GM18909 (cell line): Measurements from ENCODE around the gene TMEM200B.
"Not testable (repeated sequence)": the region's sequence is repeated elsewhere in the genome, so short reads cannot be mapped to it uniquely, and the experiment has no call there.

ENCODE experiments used
- ATAC-seq: cut with Tn5 transposase; IDR thresholded peaks from one replicate; pipeline ENCODE4 v1.9.1; 2021; ENCODE audit warnings: mild to moderate bottlenecking; ENCODE audit not compliant: unreplicated experiment, poor library complexity

TMEM200B gene

GRCh38 chr1:29136391-29136915 lies 12.8 kb upstream of the TMEM200B start:
- no peak for ATAC-seq

DNA sequence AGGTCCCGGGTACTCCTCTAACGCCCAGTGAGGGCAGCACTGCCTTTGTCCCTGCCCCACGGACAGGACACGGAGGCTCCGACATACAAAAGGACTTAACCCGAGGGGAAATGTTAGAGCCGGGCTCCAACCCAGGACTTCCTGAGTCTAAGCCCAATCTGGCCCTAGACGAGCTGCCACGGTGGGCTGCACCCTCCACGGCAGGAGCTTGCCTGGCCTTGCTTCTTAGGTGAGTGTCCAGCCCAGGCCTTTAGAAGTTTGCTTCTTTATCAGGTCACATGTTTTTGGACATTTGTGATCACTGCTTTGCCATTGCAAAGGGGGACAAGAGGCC lies 11.0 kb upstream of the TMEM200B start:
- ATAC-seq = no peak

- ATAC-seq = no peak
Observed at GRCh38 chr1:29133861-29134694, 10.4 kb upstream of the TMEM200B start.

DNA sequence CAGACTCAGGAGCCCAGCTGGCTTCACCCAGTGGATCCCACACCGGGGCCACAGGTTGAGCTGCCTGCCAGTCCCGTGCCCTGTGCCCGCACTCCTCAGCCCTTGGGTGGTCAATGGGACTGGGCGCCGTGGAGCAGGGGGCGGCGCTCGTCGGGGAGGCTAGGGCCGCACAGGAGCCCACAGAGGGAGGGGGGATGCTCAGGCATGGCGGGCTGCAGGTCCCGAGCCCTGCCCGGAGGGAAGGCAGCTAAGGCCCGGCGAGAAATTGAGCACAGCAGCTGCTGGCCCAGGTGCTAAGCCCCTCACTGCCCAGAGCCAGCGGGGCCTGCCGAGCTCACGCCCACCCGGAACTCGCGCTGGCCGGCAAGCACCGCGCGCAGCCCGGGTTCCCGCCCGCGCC lies 7.4 kb upstream of the TMEM200B start:
- ATAC-seq = not testable (repeated sequence)

- ATAC-seq = no peak
Observed at GRCh38 chr1:29129916-29130315, 6.2 kb upstream of the TMEM200B start.

DNA sequence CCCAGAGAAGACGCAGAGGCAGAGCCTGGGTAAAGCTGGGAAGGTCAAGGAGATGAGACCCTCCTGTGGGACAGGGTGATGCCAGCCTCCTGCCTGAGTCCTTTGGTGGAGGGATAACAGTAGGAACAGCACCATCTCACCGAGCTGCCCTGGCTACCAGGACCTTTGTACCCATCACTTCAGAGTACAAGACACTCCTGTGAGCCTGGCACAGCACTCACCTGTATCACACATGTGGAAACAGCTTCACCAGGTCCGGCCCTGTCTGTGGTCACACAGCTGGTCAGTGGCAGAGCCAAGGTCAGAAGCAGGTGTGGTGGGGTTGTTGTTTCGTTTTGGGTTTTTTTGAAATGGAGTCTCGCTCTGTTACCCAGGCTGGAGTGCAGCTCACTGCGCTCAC lies 5.0 kb upstream of the TMEM200B start:
- ATAC-seq = no peak

- ATAC-seq = no peak
Observed at GRCh38 chr1:29126198-29126597, 2.5 kb upstream of the TMEM200B start.

- ATAC-seq = no peak
Observed at GRCh38 chr1:29125788-29126187, 2.1 kb upstream of the TMEM200B start.

DNA sequence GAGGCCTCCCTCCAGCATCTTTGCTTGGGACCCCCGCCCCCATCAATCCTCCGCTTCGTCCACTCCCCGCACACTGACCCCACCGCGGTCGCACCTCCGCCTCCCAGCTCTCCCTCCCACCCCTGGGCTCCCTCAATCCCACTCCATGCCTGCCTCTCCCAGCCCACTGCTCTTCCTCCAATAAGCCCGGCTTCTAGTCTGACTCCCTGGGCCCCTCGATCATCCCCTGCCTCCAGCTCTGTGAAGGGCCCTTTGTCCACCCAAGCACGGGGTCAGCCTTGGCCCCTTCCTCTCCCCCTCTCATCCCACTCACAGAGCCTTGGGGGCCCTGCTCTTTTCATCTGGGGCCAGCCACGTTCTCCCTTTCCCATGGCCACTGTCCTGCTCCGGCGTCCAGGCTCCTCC lies 1.5 kb upstream of the TMEM200B start:
- no peak for ATAC-seq

DNA sequence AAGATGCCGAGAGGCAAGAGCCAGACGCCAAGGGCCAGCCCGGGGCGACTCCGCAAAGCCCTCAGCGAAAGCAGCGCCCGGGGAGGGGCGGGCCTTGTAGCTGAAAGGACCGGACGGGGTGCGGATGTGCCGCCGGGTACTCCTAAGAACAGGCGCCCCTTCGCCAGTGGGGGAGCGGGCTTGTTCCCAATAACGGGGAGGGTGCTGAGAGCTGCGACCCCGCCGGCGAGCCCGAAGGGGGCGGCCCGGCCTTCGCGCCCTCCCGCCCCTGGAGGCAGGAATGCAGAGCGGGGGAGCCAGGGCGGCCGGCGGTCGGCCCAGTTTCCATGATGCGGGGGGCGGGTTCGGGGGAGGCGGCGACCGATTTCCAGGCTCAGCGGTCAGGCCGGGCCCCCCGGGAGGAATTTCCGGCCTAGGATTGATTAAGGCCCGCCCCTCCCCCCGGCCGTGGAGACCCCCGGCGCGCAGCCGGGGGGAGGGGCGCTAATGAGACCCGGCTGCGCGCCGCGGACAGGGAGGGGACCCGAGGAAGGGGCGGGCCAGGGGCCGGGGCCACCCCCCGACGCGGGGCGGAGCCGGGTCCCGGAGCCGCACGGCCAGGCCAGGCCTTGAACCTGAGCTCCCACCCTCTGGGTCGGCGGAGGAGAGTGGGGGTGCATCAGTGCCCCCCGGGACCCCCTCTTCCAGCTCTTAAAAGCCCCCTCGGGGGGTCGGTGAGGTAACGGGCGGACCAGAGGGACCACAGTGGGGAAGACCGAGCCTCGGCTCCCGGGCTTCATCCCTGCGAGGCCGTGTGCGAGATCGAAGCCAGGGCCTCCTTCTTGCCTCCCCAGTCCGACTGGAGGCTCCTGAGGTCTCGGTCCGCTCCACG lies 898 bp upstream of the TMEM200B start:
- ATAC-seq = no peak

GRCh38 chr1:29123053-29123886 lies 433 bp downstream of the TMEM200B start:
- ATAC-seq = no peak

DNA sequence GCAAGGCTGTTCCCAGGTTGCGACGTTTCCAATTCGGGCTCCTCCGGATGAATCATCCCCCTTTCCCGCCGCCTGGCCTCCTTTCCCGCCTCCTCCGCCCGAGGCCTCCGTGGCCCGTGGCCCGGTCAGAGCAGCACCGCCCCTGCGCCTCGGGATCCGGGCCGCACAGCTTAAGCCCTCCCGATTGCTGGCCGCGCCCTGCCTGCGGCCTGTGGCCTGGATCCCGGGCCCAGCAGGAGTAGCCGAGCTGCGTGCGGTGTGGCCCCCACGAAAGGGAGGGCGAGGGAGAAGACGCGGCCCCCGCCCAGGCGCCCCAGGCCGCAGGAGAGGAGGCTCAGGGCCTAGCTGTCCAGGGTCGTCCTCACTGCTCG lies 1.0 kb downstream of the TMEM200B start:
- no peak for ATAC-seq

GRCh38 chr1:29121936-29122681 lies 1.6 kb downstream of the TMEM200B start:
- ATAC-seq = no peak

DNA sequence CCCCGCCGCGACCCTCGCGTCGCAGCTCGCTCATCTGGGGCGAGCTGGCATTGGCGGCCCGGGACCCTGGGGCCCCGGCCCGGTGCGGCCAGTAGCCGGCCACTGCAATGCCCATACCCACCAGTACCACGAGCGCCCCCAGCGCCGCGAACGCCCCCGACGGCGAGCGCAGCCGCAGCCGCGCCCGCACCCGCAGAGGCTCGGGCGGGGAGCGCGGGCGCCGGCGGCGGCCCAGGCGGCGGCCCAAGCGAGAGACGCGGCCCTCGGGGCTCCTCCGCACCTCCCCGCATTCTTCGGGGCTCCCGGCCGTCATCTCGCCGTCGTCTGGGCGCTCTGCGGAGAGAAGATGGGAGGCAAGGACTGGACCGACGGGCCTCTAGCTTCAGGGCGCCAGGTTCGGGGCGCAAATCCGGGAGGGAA lies 2.2 kb downstream of the TMEM200B start:
- ATAC-seq = no peak

DNA sequence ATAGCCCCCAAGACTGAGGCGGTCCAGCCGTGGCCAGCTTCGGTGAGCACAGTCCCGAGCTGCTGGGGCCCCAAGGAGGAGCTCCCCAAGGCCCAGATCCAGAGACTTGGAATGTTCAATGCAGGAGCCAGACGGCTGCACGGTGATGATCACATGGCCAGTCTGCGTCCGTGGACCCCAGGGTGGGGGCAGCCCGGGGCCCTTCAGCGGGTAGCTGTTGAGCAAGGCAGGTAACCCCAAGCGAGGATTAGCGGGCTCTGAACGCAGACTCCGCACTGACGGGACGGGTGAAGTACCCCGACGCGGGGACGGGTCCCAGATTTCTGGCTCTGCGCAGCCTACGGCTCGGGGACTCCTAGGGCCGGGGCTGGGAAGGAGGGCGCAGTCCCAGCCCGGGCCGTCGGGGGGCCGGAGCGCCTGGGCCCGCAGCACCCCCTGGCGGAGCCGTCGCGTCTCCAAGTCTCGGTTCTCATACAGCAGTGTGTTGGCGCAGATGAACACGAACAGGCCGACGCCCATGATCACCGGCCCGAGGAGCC lies 2.7 kb downstream of the TMEM200B start:
- ATAC-seq = no peak

DNA sequence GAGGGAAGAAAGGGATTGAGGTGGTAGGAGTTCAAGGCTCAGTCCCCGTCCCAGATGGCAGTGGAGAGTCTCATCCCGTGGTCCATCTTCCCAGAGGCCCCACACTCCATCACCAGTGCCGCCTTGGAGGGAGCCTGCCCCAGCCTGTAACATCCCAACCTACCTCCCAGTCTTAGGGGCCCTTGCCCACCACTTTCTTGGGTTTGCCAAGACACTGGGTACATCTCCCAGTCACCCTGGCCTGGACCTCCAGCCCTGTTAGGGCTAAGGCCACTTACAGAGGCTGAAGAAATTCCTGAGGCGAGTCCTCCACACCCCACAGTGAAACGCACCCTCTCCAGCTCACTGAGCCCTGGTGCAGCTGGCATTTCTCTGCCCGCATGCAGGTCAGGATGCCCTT lies 3.3 kb downstream of the TMEM200B start:
- no peak for ATAC-seq

DNA sequence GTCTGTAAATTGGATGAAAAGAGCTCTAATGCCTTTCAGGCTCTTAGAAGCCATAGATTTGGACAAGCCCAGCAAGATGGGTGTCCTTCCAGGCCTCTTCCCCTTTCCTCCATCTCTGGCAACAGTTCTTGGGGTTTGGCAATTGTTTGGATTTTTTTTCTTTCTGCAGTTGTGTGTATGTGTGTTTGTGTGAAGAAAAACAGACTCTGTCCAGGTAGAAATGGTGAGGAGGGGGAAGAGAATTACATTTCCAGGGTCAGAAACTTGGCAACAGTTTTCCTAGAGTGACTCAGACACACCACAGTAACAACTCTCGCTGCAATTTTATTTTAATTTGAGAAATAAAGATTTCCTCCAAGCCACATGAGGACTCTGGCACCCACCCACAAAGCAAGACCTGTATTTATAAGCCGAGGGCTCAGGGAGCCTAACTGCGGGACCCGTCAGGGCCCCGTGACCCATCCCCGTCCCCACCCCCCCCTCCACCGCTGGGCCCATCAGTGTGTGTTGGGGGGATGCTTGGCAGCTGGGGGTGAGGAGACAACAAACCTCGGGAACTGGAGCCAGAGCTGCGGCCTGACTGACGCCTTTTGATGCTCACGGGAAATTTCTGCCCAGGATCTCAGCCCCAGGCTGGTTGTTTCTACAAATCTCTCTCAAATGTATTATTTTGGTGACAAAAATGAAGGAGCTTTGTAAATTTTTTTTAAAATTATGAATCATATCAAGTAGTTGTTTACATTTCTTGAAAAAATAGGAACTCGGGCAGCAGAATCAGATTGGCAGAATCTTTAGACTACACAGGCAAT lies 4.4 kb downstream of the TMEM200B start:
- ATAC-seq = no peak

DNA sequence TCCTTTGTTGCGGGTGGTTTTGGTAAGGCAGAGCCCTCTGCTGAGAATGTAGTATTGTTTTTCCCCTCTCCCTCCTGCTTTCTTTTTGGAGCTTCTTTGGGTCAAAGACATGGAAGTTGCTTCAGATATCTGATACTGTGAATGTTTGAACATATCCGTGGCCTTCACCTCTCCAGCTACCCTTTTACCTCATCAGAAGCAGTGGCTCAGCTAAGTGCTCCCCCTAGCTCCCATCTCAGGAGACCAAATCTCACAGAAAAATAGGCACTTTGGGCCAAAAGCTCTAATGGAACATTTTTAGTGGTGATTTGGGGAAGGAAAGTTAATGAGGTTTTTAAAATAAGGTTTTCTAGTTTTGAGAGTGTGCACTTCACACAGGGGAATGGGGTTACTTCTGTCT lies 6.3 kb downstream of the TMEM200B start:
- no peak for ATAC-seq

DNA sequence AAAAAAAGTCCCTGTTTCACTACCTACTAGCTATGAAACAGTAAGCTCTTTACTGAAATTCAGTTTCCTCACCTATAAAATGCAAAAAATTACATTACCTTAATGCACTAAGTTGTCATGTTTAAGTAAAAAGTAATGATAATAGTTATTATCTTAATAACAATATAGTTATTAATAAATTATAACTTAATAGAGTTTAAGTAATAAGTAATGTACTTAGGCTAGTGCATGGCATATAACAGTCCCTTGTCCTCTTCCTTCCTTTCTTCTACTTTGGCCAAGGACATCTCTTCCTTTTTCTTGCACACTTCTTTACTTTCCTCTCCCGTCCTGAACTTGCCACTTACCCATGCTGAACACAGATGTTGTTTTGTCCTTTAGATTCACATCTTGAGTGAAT lies 9.0 kb downstream of the TMEM200B start:
- ATAC-seq = no peak
